ENCODE data around the gene CABLES1. TPM values are rescaled to one million over a fixed set of nuclear protein-coding genes. Genes with fewer than 3 reads are reported as not detected.
A peak's percentile ranks its signal among the peaks of the same experiment; 100 is the strongest.
"Not testable (repeated sequence)": the region's sequence is repeated elsewhere in the genome, so short reads cannot be mapped to it uniquely, and the experiment has no call there.

Gene CABLES1
- total and polyA plus RNA-seq, 2 experiments from 2014 or later: 3.8 to 4.1 TPM

DNA sequence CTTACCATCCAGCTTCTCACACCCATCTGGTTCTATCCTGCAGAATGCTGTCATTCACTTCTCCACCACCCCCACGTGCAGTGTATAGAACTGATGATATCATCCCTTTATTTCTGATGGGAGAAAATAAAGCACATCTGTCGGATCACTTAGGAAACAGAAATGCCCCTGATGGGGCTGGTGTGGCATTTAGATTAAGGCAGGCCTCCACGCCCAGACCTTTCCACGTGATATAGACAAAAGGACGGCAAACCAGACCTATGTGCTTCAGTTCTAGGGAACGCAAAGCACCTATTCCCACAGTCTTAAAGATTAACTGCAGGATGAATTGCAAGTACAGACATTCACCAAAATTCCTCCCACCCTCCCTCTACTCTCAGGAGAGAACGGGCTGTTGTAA lies 27.6 kb upstream of the CABLES1 start:
- H3K27ac ChIP-seq: no peak overlapping the region
- TF ChIP-seq, protein P1, sequence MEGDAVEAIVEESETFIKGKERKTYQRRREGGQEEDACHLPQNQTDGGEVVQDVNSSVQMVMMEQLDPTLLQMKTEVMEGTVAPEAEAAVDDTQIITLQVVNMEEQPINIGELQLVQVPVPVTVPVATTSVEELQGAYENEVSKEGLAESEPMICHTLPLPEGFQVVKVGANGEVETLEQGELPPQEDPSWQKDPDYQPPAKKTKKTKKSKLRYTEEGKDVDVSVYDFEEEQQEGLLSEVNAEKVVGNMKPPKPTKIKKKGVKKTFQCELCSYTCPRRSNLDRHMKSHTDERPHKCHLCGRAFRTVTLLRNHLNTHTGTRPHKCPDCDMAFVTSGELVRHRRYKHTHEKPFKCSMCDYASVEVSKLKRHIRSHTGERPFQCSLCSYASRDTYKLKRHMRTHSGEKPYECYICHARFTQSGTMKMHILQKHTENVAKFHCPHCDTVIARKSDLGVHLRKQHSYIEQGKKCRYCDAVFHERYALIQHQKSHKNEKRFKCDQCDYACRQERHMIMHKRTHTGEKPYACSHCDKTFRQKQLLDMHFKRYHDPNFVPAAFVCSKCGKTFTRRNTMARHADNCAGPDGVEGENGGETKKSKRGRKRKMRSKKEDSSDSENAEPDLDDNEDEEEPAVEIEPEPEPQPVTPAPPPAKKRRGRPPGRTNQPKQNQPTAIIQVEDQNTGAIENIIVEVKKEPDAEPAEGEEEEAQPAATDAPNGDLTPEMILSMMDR (IDR thresholded peaks at IDR 0.05; ENCODE audit: low read depth, low read length): no peak

DNA sequence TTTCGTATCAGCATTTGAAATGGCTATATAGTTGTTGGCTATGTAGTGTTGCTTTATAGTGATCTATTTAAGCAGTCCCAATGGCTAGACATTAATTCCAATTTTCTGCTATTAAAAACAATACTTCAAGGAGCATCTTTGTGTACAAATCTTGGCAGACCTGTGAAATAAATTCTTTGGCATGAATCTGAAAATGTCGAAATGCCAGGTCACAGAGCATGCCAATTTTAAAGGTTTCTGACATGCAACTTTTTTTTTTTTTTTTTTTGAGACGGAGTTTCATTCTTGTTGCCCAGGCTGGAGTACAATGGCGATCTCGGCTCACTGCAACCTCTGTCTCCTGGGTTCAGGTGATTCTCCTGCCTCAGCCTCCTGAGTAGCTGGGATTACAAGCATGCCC lies 26.8 kb upstream of the CABLES1 start:
- Histone ChIP-seq H3K9me3 (ENCODE audit: low read depth) (no peaks in the 10 kb centered on the region), H3K4me1 (ENCODE audit: low read depth) (no peaks in the 10 kb centered on the region)

More for the DNA sequence above, 27.6 kb upstream of the CABLES1 start:
- H3K9me3 ChIP-seq (ENCODE audit: low read depth): no peaks in the 10 kb centered on the region
- H3K27me3 ChIP-seq: no peaks in the 10 kb centered on the region
- no peaks in the 10 kb centered on the region for H3K4me1 ChIP-seq (ENCODE audit: low read depth)
- no peak overlapping the region for H3K4me3 ChIP-seq
- no peak for DNase-seq (ENCODE audit: low read depth in 1 of 2, low spot score in 1 of 2)
- H3K36me3 ChIP-seq: no peaks in the 10 kb centered on the region

DNA sequence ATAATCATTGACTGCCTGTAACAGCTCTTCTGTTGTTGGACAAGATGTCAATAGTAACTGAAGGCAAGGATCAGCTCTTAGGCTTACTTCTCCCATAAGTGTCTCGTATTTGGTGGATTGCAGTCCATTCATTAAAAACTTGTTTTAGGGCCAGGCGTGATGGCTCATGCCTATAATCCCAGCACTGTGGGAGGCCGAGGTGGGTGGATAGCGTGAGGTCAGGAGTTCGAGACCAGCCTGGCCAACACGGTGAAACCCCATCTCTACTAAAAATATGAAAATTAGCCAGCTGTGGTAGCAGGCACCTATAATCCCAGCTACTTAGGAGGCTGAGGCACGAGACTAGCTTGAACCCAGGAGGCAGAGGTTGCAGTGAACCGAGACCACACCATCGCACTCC lies 26.1 kb upstream of the CABLES1 start:
- H3K4me3 ChIP-seq; H3K9me3 ChIP-seq (ENCODE audit: low read depth); H3K4me1 ChIP-seq (ENCODE audit: low read depth); H3K27me3 ChIP-seq; DNase-seq (ENCODE audit: low read depth in 1 of 2, low spot score in 1 of 2); H3K36me3 ChIP-seq; H3K27ac ChIP-seq: not testable (repeated sequence)

More for the DNA sequence above, 26.8 kb upstream of the CABLES1 start:
- TF ChIP-seq, protein P1 (IDR thresholded peaks at IDR 0.05; ENCODE audit: low read depth, low read length): no peak
- no peak overlapping the region for H3K27ac ChIP-seq
- H3K36me3 ChIP-seq: no peaks in the 10 kb centered on the region
- no peak overlapping the region for H3K4me3 ChIP-seq
- H3K27me3 ChIP-seq: no peaks in the 10 kb centered on the region
- peak in 1 of 2 donors; percentile 42 for DNase-seq (ENCODE audit: low read depth in 1 of 2, low spot score in 1 of 2)

DNA sequence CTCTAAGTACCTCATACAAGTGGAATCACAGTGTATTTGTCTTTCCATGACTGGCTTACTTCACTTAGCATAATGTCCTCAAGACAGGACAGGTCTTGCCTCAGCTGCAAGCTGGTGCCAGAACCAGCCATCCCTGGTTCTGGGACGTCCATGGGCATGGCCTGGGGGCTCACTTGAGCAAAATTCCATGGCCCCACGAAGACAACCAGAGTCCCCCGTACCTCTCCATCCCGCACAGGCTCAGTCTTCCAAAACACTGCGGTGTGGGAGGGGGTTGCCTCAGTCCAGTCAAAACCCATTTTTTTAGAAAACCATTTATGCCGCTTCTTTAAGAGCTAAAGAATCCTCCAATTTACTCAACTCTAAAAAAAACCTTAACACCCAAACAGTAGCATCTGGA lies 21.7 kb upstream of the CABLES1 start:
- Histone ChIP-seq H3K4me3 (no peak overlapping the region), H3K27ac (no peak overlapping the region), H3K9me3 (ENCODE audit: low read depth) (no peaks in the 10 kb centered on the region), H3K36me3 (no peaks in the 10 kb centered on the region), H3K27me3 (no peaks in the 10 kb centered on the region), H3K4me1 (ENCODE audit: low read depth) (peaks cover 13% of the 10 kb centered on the region)
- TF ChIP-seq, protein P1 (IDR thresholded peaks at IDR 0.05; ENCODE audit: low read depth, low read length): no peak
- no peak for DNase-seq (ENCODE audit: low read depth in 1 of 2, low spot score in 1 of 2)

DNA sequence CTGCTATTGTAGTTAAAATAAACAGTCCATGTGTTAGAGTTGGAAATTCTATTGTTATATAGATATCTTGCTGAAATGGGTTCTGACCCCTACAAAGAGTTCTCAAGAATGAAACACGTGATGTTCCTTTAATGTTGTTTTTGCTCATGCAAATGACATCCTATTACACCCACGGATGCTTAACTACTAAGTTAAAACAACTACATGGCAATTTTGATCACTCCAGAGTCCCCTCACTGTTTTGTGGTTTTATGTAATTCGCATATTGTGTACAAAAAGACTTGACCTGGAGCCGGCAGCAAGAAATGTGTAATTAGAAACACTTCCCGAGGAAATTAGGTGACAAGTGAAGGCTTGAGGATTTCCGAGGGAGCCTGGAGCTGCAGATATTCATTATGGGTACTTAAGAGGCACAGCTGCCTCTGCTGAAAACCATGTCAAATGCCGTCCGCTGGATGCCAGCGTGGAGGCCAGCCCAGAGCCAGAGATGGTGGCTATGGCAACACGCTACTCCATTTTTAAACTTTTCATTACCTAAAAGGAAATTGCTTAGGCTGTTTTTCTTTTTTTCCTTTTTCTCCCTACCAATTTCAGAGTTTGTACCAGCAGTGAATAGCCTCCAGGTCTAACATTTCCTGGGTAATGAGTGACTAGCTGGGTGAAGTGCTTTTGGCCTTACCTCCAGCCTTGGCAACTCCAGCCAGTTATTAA lies 21.0 kb upstream of the CABLES1 start:
- no peaks in the 10 kb centered on the region for H3K9me3 ChIP-seq (ENCODE audit: low read depth)
- DNase-seq (ENCODE audit: low read depth in 1 of 2, low spot score in 1 of 2): peak in 1 of 2 donors; percentile 50
- H3K36me3 ChIP-seq: no peaks in the 10 kb centered on the region
- H3K4me3 ChIP-seq: no peak overlapping the region
- H3K27me3 ChIP-seq: no peaks in the 10 kb centered on the region
- TF ChIP-seq, protein P1 (IDR thresholded peaks at IDR 0.05; ENCODE audit: low read depth, low read length): no peak
- peaks cover 13% of the 10 kb centered on the region for H3K4me1 ChIP-seq (ENCODE audit: low read depth)
- no peak overlapping the region for H3K27ac ChIP-seq

DNA sequence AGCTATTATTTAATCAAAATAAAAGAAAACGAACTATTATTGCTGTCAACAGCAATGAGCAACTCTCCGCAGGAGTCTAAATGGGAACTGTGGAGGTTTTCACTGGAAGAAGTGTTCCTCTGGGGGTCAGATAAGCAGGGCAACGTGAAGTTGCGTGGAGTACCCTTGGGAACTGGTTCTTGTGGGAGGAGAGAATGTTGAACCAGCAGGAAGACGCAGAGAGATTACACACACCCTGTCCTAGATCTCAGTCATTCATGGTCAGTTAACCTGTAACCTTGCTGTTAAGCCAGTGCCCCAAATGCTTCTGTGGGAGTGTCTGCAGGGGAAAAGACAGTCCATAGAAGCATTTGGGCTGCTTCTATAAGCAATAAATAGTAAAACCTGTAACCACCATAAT lies 20.4 kb upstream of the CABLES1 start:
- H3K9me3 ChIP-seq (ENCODE audit: low read depth): no peaks in the 10 kb centered on the region
- no peak overlapping the region for H3K4me3 ChIP-seq
- TF ChIP-seq, protein P1 (IDR thresholded peaks at IDR 0.05; ENCODE audit: low read depth, low read length): no peak
- H3K36me3 ChIP-seq: no peaks in the 10 kb centered on the region
- peak in 1 of 2 donors; percentile 67 for DNase-seq (ENCODE audit: low read depth in 1 of 2, low spot score in 1 of 2)
- H3K4me1 ChIP-seq (ENCODE audit: low read depth): peaks cover 13% of the 10 kb centered on the region
- H3K27me3 ChIP-seq: no peaks in the 10 kb centered on the region
- no peak overlapping the region for H3K27ac ChIP-seq
